Melanocyte of skin (primary cell): ENCODE results near the gene NACA2. TPM values are rescaled to one million over a fixed set of nuclear protein-coding genes. Genes with fewer than 3 reads are reported as not detected.

Source experiments
- total RNA-seq, 2 donors: library from RNA; depleted of rRNA; stranded (reverse); fragments of >200 nt; gene quantifications; 2 replicates each; pipeline ENCODE4 v1.2.3, GENCODE V29; 2012

Gene NACA2
- total RNA-seq = not detected

GRCh38 chr17:61591018-61591417 is at the start of gene NACA2:
Gene NACA2, minus strand, starts transcription at chr17:61591219. Its CDS starts 39 bp downstream, at chr17:61591180.

Other genes with a start within 250 kb of the NACA2 start
- 10 to 100 TPM; 25.5 to 49.0 TPM for gene TBX2, start 191.4 kb downstream of the NACA2 start, total RNA-seq
- not detected for gene TBX4, start 138.8 kb downstream of the NACA2 start, total RNA-seq